Heart left ventricle (tissue), 13 donors: Measurements from ENCODE around the gene KRTAP10-8.

Experiments
- CTCF ChIP-seq, 12 donors: fragments of 200-600 bp; sonication (generic) in 4 of 12; IDR thresholded peaks; one replicate each; pipeline versions ENCODE4 v1.5.0 to v1.8.0; 2018 to 2022; ENCODE audit warnings: antibody characterized with exemption in 12 of 12, mild to moderate bottlenecking in 5 of 12
- POLR2A ChIP-seq, 2 donors: fragments of 450-650 bp; IDR thresholded peaks; one replicate each; pipeline ENCODE4 v1.6.1; 2017; ENCODE audit warnings: antibody characterized with exemption in 2 of 2, mild to moderate bottlenecking in 2 of 2, moderate library complexity in 2 of 2
- donor health status: ischemic (EF 13 %, LVEDD 7.1; RV severe dilation, severe dysfunction).
- donor health status: DM: no; HTN: yes; CAD: no.
- donor health status: DM: no; HTN: no; CAD: no.
- donor health status: ischemic (EF 25% LVEDD 6.9; RV normal size, moderate dysfunction).
- donor health status: ischemic (EF 25% LVEDD 5.7; RV mildly dilated, moderate dysfunction).
- donor health status: ischemic (EF 35%, LVEDD 5.7; RV mildly dilated, moderate dysfunction).
- donor health status: nonischemic (EF 11% LVEDD 7.7; RV severe dilation, severe dysfunction).
- donor health status: DM: yes; HTN: yes; CAD: no.
- donor health status: PGD.
- donor health status: ischemic (EF 29% LVEDD 5.4; RV normal size, mild dysfunction).
- donor health status: nonischemic (EF 23%, LVEDD 6.1; RV moderate dilation, normal function).

- TF ChIP-seq POLR2A (IDR thresholded peaks at IDR 0.05) (no peak), CTCF (IDR thresholded peaks at IDR 0.05) (no peak)
Observed at GRCh38 chr21:44626673-44627143, 14.8 kb downstream of the KRTAP10-8 start, which contains the start of gene KRTAP10-9.
